ENCODE measurements around the gene AGXT2.

AGXT2 gene

DNA sequence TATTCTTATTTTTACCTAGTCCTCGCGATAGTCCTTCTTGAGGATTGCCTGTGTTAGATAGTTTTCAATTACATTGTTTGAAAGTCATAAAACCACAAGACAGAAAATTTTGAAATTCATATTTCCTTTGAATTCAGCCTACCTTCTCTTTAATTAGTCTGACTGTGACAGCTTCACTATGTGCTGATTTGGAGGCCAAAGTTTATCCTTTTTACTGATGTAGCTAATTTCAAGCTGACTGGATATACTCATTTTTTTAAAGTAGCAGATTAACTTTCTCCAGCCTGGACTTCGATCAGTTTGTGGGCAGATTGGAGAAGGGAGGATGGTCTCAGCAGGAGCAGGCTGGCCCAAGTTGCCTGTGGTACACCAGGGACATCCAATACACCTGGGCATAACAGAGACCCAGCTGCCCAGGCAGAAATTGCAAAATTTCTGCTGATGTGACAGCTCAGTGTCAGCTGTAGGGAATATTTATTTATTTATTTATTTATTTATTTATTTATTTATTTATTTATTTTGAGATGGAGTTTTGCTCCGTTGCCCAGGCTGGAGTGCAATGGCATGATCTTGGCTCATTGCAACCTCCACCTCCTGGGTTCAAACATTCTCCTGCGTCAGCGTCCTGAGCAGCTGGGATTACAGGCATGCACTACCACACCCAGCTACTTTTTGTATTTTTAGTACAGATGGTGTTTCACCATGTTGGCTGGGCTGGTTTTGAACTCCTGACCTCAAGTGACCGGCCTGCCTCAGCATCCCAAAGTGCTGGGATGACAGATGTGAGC lies 24.2 kb downstream of the AGXT2 start:
- in situ Hi-C loops (cut with MboI; ENCODE audit: low sequenced_read_pairs), result no loop called here

DNA sequence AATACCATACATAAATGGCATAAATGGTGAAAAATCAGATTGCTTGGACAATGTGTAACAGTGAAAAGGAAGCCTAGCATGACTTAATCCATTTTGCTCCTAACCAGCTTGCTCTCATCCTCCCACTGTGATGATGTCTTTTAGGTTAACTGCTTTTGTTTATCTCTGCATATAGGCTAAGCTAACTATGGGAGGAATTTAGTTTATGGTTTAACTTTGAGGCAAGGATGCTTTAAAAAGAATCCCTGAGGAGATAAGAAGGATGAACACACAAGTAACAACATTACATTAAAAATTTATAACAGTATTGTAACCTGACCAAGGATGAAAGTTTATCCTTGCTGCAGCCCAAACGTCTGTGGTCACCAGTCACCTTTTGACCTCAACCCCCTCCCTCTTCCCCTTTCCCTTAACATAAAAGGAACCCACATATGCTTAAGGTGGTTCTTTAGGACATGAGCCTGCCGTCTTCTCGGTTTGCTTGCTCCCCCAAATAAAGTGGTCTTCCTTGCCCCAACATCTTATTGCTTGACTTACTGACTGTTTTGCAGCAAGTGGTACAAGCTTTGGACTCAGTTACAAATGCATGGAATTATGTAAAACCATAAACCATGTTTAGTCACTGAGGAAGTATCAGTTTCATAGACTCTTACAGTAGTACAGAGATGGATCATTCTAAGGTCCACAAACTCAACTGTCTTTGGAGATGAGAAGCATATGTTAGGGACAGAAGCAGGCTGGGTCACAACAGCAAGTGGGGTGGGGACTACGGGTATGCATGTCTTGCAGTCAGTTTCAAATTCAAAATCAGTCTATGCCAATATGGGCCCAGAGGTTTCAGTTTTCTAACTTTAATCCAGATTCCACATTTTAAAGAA lies 31.3 kb downstream of the AGXT2 start:
- in situ Hi-C loops (cut with MboI; ENCODE audit: low sequenced_read_pairs), result no loop called here

DNA sequence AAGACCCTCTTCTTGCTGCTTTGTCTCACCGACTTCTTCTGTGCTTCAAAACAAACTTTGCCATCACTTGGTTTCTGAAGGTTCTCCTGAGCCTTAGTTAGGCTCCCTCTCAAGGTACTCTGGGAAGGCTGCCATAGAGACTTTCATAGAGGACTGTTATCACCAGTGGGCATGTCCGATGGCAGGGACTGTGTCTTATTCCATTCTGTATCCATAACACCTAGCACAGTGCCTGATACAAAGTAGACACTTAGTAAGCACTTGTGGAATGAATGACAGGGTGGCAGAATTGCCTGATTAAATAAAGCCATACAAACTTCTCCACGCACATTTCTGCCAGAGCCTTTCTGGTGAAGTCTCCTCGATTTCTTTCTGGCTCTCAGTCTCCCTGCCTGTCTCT lies 32.7 kb downstream of the AGXT2 start:
- in situ Hi-C loops (cut with MboI; ENCODE audit: low sequenced_read_pairs), result no loop called here

DNA sequence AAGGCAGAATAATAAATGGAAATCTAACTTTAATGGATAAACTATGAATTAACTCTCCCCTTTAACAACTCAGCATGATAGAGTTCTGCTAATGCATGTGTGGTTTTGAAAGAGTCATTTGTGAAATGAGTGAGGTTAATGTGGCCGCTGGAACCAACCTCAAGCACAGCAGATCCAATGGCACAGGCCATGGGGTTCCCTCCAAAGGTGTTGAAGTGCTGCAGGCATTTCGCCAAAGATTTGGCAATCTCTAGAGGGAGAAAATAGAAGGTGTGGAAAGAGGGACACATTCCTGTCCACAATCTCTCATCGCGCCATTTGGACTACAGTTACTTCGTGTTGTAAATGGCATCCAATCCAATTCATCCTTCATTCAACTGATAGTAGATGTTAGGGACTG lies 35.0 kb downstream of the AGXT2 start:
- in situ Hi-C loops (cut with MboI; ENCODE audit: low sequenced_read_pairs), result no loop called here

DNA sequence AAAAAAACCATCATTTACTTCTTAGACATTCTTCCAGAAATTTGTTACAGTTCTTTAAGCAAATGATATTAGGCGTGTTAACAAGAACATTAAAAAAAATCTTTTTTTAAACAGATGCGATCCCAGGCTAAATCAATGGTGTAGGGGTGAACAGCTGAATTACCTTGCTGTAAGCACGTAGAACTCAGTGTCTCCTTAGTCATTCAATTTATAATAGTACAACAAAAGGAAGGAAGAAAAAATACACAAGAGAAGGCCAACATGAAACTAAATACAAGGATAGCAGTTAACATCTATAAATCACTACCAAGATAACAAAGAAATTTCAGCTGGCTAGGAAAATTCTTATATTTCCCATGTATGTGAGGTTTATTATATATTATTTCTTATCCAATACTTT lies 35.4 kb downstream of the AGXT2 start:
- in situ Hi-C loops (cut with MboI; ENCODE audit: low sequenced_read_pairs), result no loop called here

DNA sequence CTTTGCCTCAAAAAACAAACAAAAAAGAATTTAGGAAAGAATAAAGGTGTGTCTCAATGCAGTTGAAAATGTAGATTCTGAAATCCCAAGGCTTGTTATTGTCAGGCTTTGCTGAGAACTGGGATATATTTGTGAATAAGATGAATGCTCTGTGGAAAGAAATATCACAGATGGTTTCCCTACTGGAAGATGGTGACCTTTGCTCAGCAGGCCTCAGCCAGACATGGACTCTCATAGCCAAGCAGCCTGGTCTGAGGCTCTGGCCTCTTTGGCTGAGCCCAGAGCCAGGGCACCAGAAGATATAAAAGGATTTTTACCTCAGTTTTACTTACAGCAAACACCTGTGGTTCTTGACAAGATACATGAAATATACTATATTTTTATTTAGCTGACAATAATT lies 37.1 kb downstream of the AGXT2 start:
- in situ Hi-C loops (cut with MboI; ENCODE audit: low sequenced_read_pairs), result no loop called here

DNA sequence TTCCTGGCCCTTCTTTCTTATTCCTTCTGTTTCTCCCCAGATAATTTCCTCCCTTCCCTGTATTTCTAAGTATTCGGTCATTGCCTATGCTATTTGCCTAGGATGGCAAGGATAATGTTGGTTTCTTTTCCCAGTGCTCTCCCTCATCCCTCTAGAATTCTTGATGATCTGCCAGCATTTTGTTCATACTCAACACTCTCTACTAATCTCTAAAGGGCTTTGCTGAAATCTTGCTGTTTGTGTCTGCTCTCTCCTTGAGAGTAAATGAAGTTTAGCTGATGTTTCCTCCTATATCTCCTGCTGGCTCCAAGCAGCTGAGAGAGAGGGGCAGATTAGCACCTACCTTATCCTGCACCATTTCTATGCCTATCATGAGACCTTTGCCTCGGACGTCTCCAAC lies 38.1 kb downstream of the AGXT2 start:
- in situ Hi-C loops (cut with MboI; ENCODE audit: low sequenced_read_pairs), result no loop called here

DNA sequence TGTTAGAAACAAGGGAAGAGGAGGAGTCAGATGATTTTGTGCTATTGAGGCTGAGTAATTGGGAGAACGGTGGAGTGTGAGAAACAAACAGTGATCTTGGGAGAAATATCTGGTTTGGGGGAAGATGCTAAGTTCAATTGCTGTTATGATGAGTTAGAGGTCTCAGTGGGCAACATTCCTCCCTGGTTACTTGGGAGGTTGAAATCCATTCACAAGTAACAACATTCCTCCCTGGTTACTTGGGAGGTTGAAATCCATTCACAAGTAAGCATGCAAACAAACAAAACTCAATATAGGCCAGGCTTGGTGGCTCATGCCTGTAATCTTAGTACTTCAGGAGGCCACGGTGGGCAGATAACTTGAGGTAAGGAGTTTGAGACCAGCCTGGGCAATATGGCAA lies 38.7 kb downstream of the AGXT2 start:
- in situ Hi-C loops (cut with MboI; ENCODE audit: low sequenced_read_pairs), result no loop called here

DNA sequence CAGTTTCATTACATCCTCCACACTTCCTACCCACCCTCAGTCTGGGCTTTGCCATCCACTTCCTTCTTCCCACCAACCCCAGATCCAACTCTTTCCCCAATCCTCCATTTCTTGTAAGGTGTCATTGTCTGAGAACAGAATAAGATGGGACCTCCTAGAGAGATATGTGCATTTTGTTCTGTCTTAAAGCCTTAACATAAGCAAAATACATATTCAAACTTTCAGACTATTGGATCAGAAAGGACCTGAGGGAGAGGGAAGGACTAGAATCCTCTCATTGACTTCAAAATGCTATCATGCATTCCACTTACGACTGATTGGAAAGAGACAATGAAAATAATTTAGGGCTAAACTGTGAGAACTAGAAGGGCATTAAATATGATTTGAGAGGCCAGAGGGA lies 43.0 kb downstream of the AGXT2 start:
- in situ Hi-C loops (cut with MboI; ENCODE audit: low sequenced_read_pairs), result no loop called here

DNA sequence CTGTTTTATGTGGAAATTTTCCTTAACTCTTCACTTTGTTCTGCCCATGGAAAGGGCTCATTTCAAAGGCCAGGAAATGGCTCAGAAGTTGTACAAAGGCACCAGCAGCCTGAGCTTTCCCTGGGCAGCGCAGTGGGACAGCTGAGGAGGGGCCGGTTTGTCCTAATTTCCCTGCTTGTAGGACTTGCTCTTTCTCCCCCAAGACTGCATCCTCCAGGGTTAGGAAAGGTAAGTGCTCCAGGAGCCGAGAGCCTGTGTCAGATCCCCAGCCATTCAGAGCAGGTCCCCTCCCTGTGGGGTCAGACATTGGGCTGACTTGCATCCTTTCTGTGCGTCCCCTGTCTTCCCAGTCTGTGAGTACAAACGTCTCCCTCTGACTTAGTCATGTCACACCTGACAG lies 43.5 kb downstream of the AGXT2 start:
- in situ Hi-C loops (cut with MboI; ENCODE audit: low sequenced_read_pairs), result no loop called here

DNA sequence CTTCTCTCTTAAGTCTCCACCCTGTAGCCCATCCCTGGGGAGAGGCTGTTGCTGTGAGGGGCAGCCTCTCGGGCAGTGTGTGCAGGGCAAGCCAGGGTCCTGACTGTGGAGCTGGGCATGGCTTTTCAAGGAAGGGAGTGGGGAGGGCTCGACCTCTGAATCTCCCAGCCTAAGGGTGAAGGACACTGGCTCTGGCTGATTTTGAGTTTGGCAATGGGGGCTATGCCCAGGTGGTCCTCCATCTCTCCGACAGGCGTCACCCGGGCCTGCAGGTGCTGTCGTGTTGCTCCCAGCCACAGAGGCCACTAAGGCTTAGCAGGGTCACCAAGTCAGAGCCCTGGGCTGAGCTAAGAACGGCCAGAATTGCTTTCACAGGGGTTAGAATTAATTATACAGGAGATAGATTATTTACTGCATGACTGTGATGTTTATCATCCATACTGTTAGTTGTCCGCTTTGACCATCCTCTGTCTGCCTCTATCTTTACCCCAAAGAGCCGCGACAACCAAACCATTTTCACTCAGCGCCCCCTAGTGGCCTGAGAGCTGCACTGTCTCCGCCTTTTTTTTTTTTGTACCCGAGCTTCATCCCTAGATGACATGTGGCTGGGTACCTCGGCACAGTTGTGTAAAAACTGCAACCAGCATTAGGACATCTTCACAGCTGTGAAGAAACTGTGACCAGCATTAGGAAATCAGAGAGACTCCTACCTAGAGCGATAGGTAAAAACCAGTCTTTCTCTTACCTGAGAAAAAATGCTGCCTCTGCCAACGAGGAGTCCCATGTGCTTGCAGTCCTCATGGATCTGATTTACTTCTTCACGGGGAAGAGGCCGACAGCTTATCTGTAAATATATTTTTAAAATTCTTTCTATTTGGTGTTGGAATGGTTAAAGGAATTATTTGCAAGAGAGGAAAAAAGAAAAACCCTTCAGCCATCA lies 44.5 kb downstream of the AGXT2 start:
- in situ Hi-C loops (cut with MboI; ENCODE audit: low sequenced_read_pairs), result no loop called here

DNA sequence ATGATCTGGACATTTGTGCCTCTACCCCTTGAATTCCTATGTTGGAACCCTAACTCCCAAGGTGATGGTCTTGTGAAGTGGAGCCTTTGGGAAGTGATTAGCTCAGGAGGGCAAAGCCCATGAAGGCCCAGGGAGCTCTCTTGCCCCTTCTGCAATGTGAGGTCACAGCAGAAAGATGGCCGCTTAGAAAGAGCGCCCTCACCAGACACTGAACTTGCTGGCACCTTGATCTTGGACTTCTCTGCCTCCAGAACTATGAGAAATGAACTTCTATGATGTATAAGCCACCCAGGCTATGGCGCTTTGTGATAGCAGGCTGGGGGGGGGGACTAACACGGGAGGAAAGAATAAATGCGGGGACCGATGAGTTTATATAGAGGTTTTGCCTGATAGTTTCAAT lies 45.3 kb downstream of the AGXT2 start:
- in situ Hi-C loops (cut with MboI; ENCODE audit: low sequenced_read_pairs), result no loop called here

DNA sequence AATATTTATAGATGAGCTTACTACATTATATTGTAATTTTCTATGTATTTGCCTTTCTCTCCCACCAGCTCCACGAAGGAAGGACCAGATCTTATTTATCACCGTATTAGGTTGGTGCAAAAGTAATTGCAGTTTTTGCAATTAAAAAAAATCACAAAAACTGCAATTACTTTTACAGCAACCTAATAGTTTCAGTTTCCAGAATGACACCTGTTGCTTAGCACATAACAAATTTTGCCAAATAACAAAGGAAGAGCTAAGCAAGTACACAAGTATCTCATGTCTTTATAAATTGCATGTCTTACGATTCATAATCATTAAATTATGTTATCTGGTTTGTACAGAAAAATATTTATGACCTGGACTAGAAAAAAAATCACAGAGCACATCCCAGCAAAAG lies 45.9 kb downstream of the AGXT2 start:
- in situ Hi-C loops (cut with MboI; ENCODE audit: low sequenced_read_pairs), result no loop called here

DNA sequence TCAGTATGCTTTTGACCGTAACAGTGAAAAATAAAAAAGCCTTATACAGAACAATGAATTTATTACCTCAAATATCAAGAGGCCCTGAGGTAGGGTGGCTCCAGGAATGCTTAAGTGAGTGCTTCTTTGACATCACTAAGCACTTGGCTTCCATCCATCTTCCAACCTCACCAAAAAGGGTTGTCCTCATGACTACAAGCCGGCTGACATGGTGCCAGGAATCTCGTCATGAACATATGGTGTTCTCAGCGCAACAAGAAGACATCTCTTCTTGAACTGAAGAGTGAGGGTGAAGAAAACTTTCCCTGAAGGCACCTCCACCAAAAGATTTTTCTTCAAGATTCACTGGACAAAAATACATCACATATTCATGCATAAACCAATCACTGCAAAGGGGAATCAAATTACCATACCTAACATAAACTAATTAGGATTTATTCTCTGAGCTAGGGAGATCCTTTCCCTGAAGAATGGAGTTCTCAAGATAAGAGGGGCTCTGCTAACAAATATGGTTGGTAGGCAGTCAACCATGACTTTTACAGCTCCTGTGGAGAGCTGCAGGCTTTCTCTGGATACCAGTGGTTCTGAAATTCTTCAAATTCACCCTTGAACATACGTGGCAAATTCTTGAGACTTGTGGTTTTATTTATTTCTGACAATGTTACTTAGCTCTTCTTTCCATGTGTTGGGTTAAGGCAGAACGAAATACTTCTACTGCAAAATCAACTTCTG lies 49.5 kb downstream of the AGXT2 start:
- in situ Hi-C loops (cut with MboI; ENCODE audit: low sequenced_read_pairs), result no loop called here

DNA sequence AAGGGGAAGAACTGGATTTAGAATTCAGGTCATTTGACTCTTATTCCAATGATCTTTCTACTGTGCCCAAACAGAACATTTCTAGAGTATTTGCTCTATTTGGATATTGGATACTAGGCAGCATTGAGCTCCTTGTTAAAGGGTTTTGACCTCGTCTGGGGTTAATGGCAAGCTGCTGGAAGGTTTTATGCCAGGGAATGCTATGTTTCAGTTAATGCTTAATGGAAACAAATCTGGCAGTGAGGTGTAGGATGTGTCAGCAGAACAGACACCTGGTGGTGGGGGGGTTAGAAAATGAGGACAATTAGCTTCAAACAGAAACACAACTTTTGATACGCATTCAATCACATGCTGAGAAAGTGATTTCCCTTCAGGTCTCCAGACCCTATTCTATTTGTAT lies 51.5 kb downstream of the AGXT2 start:
- in situ Hi-C loops (cut with MboI; ENCODE audit: low sequenced_read_pairs), result no loop called here

DNA sequence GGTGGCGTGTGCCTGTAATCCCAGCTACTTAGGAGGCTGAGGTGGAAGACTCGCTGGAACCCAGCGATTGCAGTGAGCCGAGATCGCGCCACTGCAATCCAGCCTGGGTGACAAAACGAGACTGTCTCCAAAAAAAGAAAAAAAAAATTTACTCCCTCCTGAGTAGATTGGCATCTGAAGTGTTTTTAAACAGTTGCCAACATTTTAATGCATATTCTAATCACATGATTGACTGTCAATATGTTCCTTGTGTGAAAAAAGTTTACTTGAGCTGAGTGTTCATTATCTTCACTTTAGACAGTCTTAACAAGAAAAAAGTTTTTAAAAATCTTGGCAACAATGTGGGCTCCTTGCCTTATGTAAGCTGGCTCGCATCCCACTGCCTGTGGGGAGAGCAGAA lies 53.8 kb downstream of the AGXT2 start:
- in situ Hi-C loops (cut with MboI; ENCODE audit: low sequenced_read_pairs), result no loop called here

DNA sequence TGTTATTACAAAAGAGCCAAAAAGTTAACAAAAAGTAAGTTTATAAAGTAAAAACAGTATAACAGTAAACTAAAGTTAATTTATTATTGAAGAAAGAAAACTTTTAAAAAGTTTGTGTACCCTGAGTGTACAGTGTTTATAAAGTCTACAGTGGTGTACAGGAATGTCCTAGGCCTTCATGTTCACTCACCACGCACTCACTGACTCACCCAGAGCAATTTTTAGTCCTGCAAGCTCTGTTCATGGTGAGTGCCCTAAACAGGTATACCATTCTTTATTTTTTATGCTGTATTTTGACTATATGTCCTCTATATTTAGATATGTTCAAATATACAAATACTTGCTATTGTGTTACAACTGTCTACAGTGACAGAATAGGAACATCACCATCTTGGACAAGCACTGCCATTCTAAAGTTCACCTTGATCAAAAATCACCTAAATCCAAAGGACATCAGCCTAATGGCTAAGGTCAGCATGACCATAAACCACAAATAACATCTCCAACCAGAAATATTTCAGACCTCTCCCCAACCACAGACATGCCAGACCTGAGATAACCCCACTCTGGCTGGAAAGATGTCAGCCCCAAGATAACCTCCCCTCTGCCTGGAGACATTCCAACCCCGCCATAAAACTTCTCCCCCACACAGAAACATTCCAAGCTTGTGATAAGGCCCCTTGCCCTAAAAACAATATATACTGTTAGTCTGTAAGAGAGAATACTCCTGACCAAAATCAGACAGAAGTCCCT lies 56.1 kb downstream of the AGXT2 start:
- in situ Hi-C loops (cut with MboI; ENCODE audit: low sequenced_read_pairs), result no loop called here

DNA sequence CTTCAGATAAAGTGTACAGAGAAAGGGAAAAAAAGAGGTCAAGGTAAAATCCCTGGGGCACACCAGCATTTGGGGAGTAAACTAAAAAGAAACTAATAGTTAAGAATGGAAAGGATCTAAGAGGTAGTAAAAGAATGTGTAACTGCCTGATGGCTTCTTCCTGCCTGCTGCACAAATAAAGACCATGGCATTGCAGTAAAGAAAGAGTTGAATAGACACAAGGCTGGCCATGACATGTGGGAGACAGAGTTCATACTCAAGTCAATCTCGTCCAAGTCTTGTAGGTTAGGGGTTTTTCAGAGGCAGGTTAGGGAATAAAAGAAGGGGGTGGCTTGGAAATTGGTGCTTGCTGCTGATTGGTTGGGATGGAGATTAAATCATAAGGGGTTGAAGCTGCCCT lies 60.8 kb downstream of the AGXT2 start:
- in situ Hi-C loops (cut with MboI; ENCODE audit: low sequenced_read_pairs), result no loop called here

DNA sequence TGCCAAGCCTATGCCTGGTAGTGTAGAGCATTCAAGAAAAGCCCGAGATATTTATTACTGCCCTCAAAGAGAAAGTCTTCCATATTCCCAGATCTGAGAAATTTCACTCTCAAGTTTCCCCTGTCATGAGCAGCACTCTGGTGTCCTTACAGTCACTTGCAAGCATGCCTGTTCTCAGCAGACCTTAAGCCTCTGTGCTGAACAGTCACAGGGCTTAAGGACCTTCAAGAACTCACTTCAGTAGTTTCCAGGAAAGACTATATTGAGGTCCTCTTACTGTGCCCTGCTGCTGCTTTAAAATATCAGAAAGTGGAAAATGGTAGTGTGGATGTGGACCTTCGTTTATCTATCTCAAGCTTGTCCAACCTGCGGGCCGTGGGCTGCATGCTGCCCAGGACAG lies 64.9 kb downstream of the AGXT2 start:
- in situ Hi-C loops (cut with MboI; ENCODE audit: low sequenced_read_pairs), result no loop called here

DNA sequence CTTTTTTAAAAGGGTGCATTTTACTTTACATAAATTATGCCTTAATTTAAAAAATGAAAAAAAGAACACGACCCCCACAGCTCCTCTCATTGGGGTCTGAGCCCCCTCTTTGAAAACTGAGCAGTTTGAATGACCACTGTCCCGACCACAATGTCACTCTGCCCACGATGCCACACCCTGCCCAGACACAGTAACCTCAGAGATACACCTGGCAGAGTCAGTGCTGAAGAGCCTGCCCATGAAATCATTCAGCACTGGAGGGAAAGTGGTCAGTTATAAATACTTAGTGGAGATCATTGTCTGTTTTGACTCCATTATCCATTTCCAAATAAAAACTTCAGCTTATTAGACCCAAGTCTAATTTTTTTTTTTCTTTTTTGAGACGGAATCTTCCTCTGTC lies 69.1 kb downstream of the AGXT2 start:
- in situ Hi-C loops (cut with MboI; ENCODE audit: low sequenced_read_pairs), result no loop called here

All from HL-60/S4 treated with retinoic acid at 250 ng/mL for 4 days and 3 days (cell line).